Right ventricle myocardium inferior (tissue), 1 donor: Measurements from ENCODE around the gene ENOX1. TPM values are rescaled to one million over a fixed set of nuclear protein-coding genes. Genes with fewer than 3 reads are reported as not detected.

Source experiments
- ATAC-seq: fragments of 200-7000 bp; cut with Tn5 transposase; one replicate; pipeline ENCODE4 v1.9.1; 2020; ENCODE audit warnings: mild to moderate bottlenecking, moderate library complexity
- DNase-seq: peaks from one replicate; pipeline ENCODE4 v3.0.0; 2021; ENCODE audit errors: missing footprints
- intact Hi-C: fragments of 100-400 bp; cut with DNase I; formaldehyde crosslinking; loops from one replicate; pipeline ENCODE4 v1.11.0; 2022
- total RNA-seq: library from RNA; stranded (reverse); fragmentation: NEBNext Ultra II Directional; extraction: Animal tissue kit (Norgen Biotek cat#: 25700); gene quantifications from one replicate; pipeline ENCODE4 v1.2.1, GENCODE V29; 2021
- donor health status: DM: no; HTN: yes; CAD: no; lungs with severe emphysema.

ENOX1 gene
- total RNA-seq, 1 donor from 2014 or later, result 6.1 TPM

GRCh38 chr13:43653395-43653794, 133.4 kb downstream of the ENOX1 start:
- DNase-seq (no peak), ATAC-seq (no peak)
- intact Hi-C loops, result no loop called here

- ATAC-seq (no peak), DNase-seq (no peak)
- intact Hi-C loops, result no loop called here
These were observed 134.0 kb downstream of the ENOX1 start for GRCh38 chr13:43652760-43653159.

DNA sequence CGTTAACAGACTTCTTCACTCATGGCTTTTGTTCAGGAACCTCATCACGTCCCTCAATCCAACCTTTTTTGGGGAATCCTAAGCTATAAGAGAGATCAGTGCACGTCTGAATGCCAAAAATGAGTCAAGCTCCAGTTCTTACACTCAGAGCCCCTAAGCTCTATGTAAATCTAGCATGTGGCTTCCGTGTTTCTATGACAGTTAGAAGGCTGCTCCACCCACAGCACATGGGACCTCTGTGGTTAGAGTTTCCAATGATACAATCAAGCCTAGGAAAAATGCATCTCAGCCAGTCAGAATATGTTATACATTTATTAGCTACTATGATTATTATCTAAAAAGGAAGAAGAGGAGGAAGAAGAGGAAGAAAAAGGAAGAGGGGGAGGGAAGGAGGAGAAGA, 135.9 kb downstream of the ENOX1 start:
- ATAC-seq (no peak), DNase-seq (no peak)
- intact Hi-C loops, result no loop called here

DNA sequence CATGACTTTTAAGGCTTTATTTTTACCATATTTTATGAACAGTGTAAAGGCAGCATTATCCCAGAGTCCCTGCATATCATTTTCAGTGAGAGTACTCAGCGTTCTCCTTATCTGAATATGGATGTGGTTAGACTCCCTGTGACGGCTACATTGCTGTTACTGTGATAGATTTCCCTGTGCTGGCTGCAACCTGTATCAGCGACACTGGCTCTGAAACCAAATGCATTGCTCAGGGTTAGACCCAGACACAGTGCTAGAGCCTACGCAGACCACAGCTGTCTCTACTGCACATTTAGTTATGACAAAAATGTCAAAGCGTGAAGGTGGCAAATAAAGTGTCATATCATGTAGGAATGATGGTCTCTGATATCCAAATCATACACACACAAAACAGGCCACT, 138.0 kb downstream of the ENOX1 start:
- DNase-seq (no peak), ATAC-seq (peak; percentile 44)
- intact Hi-C loops, result no loop called here

DNA sequence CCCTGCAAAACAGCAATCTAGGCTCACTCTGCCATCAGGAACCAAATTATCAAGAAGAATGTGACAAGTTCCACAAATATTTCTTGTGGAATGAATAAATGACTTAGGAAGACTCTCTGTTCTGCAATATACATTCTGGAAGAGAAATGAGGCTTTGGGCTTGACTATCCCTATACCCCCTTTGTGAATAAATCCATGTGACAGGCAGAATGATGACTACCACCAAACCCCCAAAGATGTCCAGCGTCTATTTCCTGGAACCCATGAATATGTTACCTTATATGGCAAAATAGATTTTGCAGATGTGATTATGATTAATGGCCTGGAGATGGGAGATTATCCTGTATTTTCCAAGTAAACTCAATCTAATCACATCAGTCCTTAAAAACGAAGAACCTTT, 139.3 kb downstream of the ENOX1 start:
- ATAC-seq (no peak), DNase-seq (no peak)
- intact Hi-C loops, result no loop called here

GRCh38 chr13:43640476-43640875, 146.3 kb downstream of the ENOX1 start:
- ATAC-seq, result no peak
- DNase-seq, result no peak
- intact Hi-C loops, result no loop called here

DNA sequence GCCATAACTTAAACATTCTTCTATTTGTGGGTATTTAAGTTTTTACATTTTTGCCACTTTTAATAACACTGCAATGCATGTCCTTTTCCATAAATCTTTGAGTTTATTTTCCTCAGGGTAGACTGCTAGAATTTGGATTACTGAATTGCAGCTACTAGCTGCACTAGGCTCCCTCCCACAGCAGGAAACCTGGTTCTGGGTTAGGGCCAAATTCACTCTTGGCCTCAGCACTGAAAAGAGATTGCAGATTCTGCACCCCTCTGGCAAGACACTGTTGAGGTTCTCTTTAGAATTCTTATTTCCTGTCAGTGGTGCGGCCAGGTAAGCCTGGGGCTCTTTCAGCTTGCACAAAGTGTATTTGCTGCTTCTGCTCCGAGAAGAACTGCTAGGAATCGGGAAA, 155.7 kb downstream of the ENOX1 start:
- no peak for ATAC-seq
- intact Hi-C loops, result no loop called here
- no peak for DNase-seq

GRCh38 chr13:43629691-43630480, 156.9 kb downstream of the ENOX1 start:
- DNase-seq (no peak), ATAC-seq (no peak)
- intact Hi-C loops, result no loop called here

GRCh38 chr13:43626994-43627393, 159.8 kb downstream of the ENOX1 start:
- DNase-seq (no peak), ATAC-seq (no peak)
- intact Hi-C loops, result no loop called here

DNA sequence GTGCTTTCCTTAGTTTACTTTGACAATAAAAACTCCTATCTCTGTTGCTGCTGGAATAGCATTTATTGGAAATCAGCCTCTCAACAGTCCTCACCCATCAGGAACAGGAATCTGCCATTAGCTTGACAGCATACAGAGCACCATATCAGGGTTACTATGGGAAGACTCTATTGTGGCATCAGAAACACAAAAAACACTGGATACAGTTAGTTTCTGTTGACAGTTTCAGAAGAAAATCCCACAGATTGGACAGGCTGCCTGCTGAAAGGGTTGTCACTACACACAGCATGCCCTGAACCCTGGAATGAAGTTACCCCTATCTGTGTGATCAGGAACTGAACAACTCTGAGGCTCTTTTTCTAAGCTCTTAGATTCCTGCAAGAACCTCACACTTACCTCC, 172.7 kb downstream of the ENOX1 start:
- intact Hi-C loops, result loop anchor here (10.0 kb wide), 1 partner anchor 171 kb away; the partner anchor contains the start of gene ENOX1
- no peak for ATAC-seq
- DNase-seq, result no peak

DNA sequence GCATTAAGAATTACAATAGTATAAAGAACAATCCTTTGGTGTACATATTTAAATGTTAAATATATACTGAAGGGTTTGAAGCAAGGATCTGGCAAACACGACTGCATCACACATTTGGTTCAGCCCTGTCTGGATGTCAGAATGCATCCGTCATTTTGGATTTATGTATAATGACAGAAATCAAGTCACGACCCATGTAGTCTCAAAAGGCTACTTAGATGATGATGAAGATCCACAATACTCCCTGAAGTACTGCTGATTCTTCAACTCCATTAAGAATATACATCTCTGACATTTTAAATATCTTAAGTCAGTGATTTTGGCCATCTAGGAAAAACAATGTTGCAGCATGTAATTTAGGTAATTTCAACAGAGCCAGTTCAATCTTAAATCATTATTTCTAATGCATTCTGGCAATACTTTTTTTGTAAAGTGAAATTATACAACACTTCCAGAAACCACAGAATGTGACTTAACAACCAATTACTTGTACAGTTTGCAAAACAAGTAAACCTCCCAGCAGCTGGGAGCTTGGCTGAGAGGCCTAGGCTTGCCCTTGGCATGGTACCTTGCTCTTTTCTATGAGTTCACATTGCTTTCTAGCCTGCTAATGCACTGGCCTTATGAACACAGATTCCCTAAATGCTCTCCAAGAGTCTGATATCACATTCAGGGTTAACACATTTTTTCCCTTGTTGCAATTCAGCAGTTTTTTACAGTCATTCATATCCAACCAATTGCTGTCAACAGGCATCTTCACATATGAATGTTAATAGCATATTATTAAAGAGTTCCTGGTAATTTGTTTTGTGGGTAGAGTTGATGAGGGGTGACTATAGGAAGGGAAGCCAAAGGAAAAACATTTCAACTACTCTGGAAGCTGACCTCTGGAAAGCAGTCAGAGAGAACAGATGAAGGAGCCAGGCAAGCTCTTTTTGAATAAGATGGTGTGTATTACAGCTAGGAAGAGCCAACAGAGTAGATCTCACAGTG, 175.2 kb downstream of the ENOX1 start:
- intact Hi-C loops, result loop anchor here (10.0 kb wide), 1 partner anchor 173 kb away; the partner anchor contains the start of gene ENOX1
- DNase-seq (no peak), ATAC-seq (no peak)

GRCh38 chr13:43608400-43609137, 178.2 kb downstream of the ENOX1 start:
- ATAC-seq, result peak; percentile 84
- intact Hi-C loops, result no loop called here

DNA sequence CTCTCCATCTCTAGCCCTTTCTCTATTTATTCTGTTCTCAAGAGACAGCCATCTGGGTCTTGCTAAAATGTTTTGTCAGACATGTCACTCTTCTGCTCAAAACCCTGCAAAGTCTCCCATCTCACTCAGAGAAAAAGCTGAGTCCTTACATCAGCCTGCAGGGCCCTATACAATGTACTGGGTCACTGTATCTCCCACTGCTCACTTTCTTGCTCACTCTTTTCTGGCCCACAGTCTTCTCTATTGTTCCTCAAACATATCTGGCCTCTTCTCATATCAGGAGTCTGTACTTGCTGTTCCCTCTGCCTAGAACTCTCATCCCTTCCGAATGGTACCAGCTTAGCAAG, 189.2 kb downstream of the ENOX1 start:
- DNase-seq (no peak), ATAC-seq (peak; percentile 20)
- intact Hi-C loops, result no loop called here

More at GRCh38 chr13:43608400-43609137, 178.2 kb downstream of the ENOX1 start:
- DNase-seq, result no peak

DNA sequence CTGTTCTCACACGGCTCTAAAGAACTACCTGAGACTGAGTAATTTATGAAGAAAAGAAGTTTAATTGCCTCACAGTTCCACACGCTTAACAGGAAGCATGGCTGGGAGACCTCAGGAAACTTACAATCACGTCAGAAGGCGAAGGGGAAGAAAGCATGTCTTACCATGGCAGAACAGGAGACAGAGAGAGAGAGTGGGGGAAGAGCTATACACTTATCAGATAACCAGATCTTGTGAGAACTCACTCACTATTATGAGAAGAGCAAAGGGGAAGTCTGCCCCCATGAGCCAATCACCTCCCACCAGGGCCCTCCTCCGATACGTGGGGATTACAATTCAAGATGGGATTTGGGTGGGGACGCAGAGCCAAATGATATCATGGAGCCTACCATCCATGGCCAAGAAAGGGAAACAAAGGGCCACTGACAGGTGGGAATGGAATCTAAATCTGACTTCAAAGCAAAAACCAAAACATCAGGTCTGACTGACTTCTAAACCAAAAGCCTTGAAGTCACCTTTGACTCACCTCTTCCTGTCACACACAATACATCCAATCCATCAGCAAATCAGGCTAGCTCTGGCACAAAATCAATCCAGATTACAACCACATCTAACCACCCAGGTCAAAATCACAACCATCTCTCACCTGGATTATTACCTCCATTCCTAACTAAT, 189.7 kb downstream of the ENOX1 start:
- DNase-seq (no peak), ATAC-seq (no peak)
- intact Hi-C loops, result no loop called here

GRCh38 chr13:43596006-43596405, 190.8 kb downstream of the ENOX1 start:
- DNase-seq (no peak), ATAC-seq (no peak)
- intact Hi-C loops, result no loop called here

GRCh38 chr13:43587376-43587775, 199.4 kb downstream of the ENOX1 start:
- ATAC-seq (no peak), DNase-seq (no peak)
- intact Hi-C loops, result no loop called here

DNA sequence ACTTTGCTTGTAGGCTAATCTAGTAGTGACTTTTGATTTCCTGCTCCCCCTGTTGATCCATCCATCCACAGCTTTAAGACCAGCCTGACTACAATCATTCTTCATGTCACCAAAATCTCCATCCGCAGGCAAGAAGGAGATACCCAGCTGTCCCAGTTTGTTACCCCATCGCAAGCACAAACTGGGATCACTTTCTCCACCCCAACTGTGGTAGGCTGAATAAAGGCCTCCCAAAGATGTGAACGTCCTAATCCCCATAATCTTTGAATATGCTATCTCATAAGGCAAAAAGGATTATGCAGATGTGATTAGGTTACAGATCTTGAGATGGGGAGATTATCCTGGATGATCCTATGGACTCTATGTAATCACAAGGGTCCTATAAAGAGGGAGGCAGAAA, 202.0 kb downstream of the ENOX1 start:
- intact Hi-C loops, result no loop called here
- no peak for ATAC-seq
- DNase-seq, result no peak

- DNase-seq, result no peak
- no peak for ATAC-seq
- intact Hi-C loops, result no loop called here
These were observed 203.5 kb downstream of the ENOX1 start for GRCh38 chr13:43583321-43583720.

GRCh38 chr13:43580280-43580679, 206.5 kb downstream of the ENOX1 start:
- DNase-seq, result no peak
- ATAC-seq, result peak; percentile 69
- intact Hi-C loops, result no loop called here
